Transverse colon (tissue), 4 donors: ENCODE results near the gene CCDC6. TPM values are rescaled to one million over a fixed set of nuclear protein-coding genes. Genes with fewer than 3 reads are reported as not detected.

Experiments
- DNase-seq: peaks from one replicate; pipeline ENCODE4 v3.0.0-alpha.2; 2019
- H3K27ac ChIP-seq, 4 donors: fragments of 200-600 bp; sonication (generic); 2 replicates each; pipeline ENCODE4 v1.5.1; 2016 to 2018; ENCODE audit warnings: inconsistent platforms in 4 of 4
- H3K27me3 ChIP-seq: fragments of 200-600 bp; sonication (generic); 2 replicates; pipeline ENCODE4 v1.5.1; 2017; ENCODE audit warnings: inconsistent platforms
- H3K36me3 ChIP-seq, 4 donors: fragments of 200-600 bp; sonication (generic); 2 replicates each; pipeline ENCODE4 v1.5.1; 2017 to 2019; ENCODE audit warnings: inconsistent platforms in 4 of 4
- H3K4me1 ChIP-seq, 4 donors: fragments of 200-600 bp; sonication (generic); 2 replicates each; pipeline ENCODE4 v1.5.1; 2017 to 2020; ENCODE audit warnings: inconsistent platforms in 4 of 4
- H3K4me3 ChIP-seq, 4 donors: fragments of 200-600 bp; sonication (generic); 1 replicate in 1 of 4; 2 replicates in 3 of 4; pipeline versions ENCODE4 v1.5.1 to v1.6.1; 2017 to 2019; ENCODE audit warnings: inconsistent platforms in 4 of 4
- H3K9me3 ChIP-seq, 2 donors: fragments of 200-600 bp; sonication (generic); 2 replicates each; pipeline ENCODE4 v1.5.1; 2017 to 2019; ENCODE audit warnings: inconsistent platforms in 2 of 2
- CTCF ChIP-seq, 5 experiments: fragments of 200-600 bp in 3 of 5; fragments of 450-650 bp in 2 of 5; sonication (generic) in 3 of 5; IDR thresholded peaks; 1 replicate in 2 of 5; 2 replicates in 3 of 5; pipeline ENCODE4 v1.5.1; 2016 to 2017; ENCODE audit warnings: antibody characterized with exemption in 5 of 5, inconsistent platforms in 3 of 5, mild to moderate bottlenecking in 2 of 5, moderate library complexity in 1 of 5
- EP300 ChIP-seq: sonication (generic); formaldehyde crosslinking; IDR thresholded peaks from one replicate; pipeline ENCODE4 v1.6.1; 2017; ENCODE audit warnings: antibody characterized with exemption, low read depth
- POLR2A ChIP-seq: fragments of 450-650 bp; IDR thresholded peaks from one replicate; pipeline ENCODE4 v1.6.1; 2016; ENCODE audit warnings: antibody characterized with exemption, mild to moderate bottlenecking, moderate library complexity
- POLR2AphosphoS5 ChIP-seq, 3 donors: sonication (generic); formaldehyde crosslinking; IDR thresholded peaks; one replicate each; pipeline ENCODE4 v1.6.1; 2016; ENCODE audit warnings: antibody characterized with exemption in 3 of 3
- WGBS, 2 donors: methylation state at CpG; one replicate each; pipeline ENCODE4 v1.1.5; 2018; ENCODE audit warnings: low coverage in 1 of 2; 5-methylcytosine and 5-hydroxymethylcytosine counted together
- in situ Hi-C, 4 donors: fragments of 200-750 bp; cut with MboI; loops; one replicate each; pipeline versions ENCODE4 v1.15.0 to v1.15.1; 2017; ENCODE audit warnings: low sequenced_read_pairs in 3 of 4, low pct_ligation_motif_present in 1 of 4, low pct_unique_long_range_greater_than_20kb in 1 of 4
- intact Hi-C: fragments of 100-400 bp; cut with DNase I; formaldehyde crosslinking; loops from one replicate; pipeline ENCODE4 v1.15.1; 2023; ENCODE audit warnings: low total_unique reads
- total RNA-seq, 4 donors: library from RNA; depleted of rRNA; stranded (reverse); fragments of >200 nt; gene quantifications; one replicate each; pipeline ENCODE4 v1.1.0, GENCODE V29; 2016

CCDC6 gene
- total RNA-seq, 4 donors from 2014 or later = 26.2 to 56.7 (median 49.5) TPM

GRCh38 chr10:59807629-59808620 lies 98.4 kb downstream of the CCDC6 start:
- Histone ChIP-seq H3K27ac (no peak overlapping the region), H3K4me1 (peaks cover 0 to 8% (median 0%) of the 10 kb centered on the region in 4 donors), H3K27me3 (no peaks in the 10 kb centered on the region), H3K9me3 (no peaks in the 10 kb centered on the region), H3K36me3 (peaks cover 0 to 46% (median 19%) of the 10 kb centered on the region in 4 donors), H3K4me3 (no peak overlapping the region)
- no peak for DNase-seq
- intact Hi-C loops (no loop called here), in situ Hi-C loops (loop anchor here (5.0 to 25.0 kb wide), 5 partner anchors 181 to 1021 kb away; no protein-coding TSS in a partner anchor)
- TF ChIP-seq POLR2AphosphoS5 (IDR thresholded peaks at IDR 0.05) = no peak
- no peak for TF ChIP-seq EP300
- no peak for TF ChIP-seq CTCF (IDR thresholded peaks at IDR 0.05)
- TF ChIP-seq POLR2A = no peak
- WGBS, 2 donors = 76 to 88% methylated on average over 6 to 9 of the region's 9 CpGs

GRCh38 chr10:59805014-59805413 lies 101.3 kb downstream of the CCDC6 start:
- Histone ChIP-seq H3K4me1 (peaks cover 0 to 8% (median 0%) of the 10 kb centered on the region in 4 donors), H3K27me3 (no peaks in the 10 kb centered on the region), H3K36me3 (peaks cover 0 to 36% (median 14%) of the 10 kb centered on the region in 4 donors), H3K4me3 (no peak overlapping the region), H3K27ac (no peak overlapping the region), H3K9me3 (no peaks in the 10 kb centered on the region)
- 54 to 70% methylated on average over 5 to 6 of the region's 6 CpGs for WGBS, 2 donors
- in situ Hi-C loops = loop anchor here (5.0 to 25.0 kb wide), 5 partner anchors 178 to 1018 kb away; no protein-coding TSS in a partner anchor
- intact Hi-C loops = no loop called here
- TF ChIP-seq CTCF (IDR thresholded peaks at IDR 0.05) = peak; percentile 49 to 82 (median 64)
- TF ChIP-seq EP300 = no peak
- DNase-seq = peak; percentile 67

- peaks cover 0 to 36% (median 14%) of the 10 kb centered on the region in 4 donors for H3K36me3 ChIP-seq
- TF ChIP-seq POLR2A = no peak
- TF ChIP-seq POLR2AphosphoS5 (IDR thresholded peaks at IDR 0.05) = no peak
- TF ChIP-seq CTCF (IDR thresholded peaks at IDR 0.05) = no peak
- no peak for TF ChIP-seq EP300
- WGBS, 2 donors = 95 to 100% methylated on average over 4 of the region's 4 CpGs
- no peak overlapping the region for H3K27ac ChIP-seq
- intact Hi-C loops = no loop called here
- no peaks in the 10 kb centered on the region for H3K27me3 ChIP-seq
- no peak overlapping the region for H3K4me3 ChIP-seq
- no peak for DNase-seq
- peaks cover 0 to 4% (median 0%) of the 10 kb centered on the region in 4 donors for H3K4me1 ChIP-seq
- in situ Hi-C loops = loop anchor here (10.0 to 25.0 kb wide), 4 partner anchors 179 to 1017 kb away; no protein-coding TSS in a partner anchor
- H3K9me3 ChIP-seq = no peaks in the 10 kb centered on the region
Measured at GRCh38 chr10:59804220-59804619, 102.1 kb downstream of the CCDC6 start.

- 88 to 100% methylated on average over 1 of the region's 1 CpG for WGBS, 2 donors
- intact Hi-C loops (no loop called here), in situ Hi-C loops (loop anchor here (10.0 to 25.0 kb wide), 4 partner anchors 179 to 1016 kb away; no protein-coding TSS in a partner anchor)
- no peak overlapping the region for H3K4me3 ChIP-seq
- TF ChIP-seq POLR2A (no peak), POLR2AphosphoS5 (IDR thresholded peaks at IDR 0.05) (no peak), EP300 (no peak), CTCF (IDR thresholded peaks at IDR 0.05) (no peak)
- H3K4me1 ChIP-seq = no peaks in the 10 kb centered on the region
- no peak for DNase-seq
- peaks cover 0 to 36% (median 14%) of the 10 kb centered on the region in 4 donors for H3K36me3 ChIP-seq
- no peaks in the 10 kb centered on the region for H3K9me3 ChIP-seq
- H3K27me3 ChIP-seq = no peaks in the 10 kb centered on the region
- no peak overlapping the region for H3K27ac ChIP-seq
Measured at GRCh38 chr10:59803714-59804113, 102.6 kb downstream of the CCDC6 start.
